ENCODE measurements around the gene VTI1A. TPM values are rescaled to one million over a fixed set of nuclear protein-coding genes. Genes with fewer than 3 reads are reported as not detected.
A peak's percentile ranks its signal among the peaks of the same experiment; 100 is the strongest.

Gene VTI1A
- total and polyA plus RNA-seq, 9 of the 15 experiments (the other 6 are each of a cell fraction or from before 2014, with no cell fraction given), result 9.3 to 21.4 (median 16.0) TPM

- TF ChIP-seq ZNF354B (CRISPR knock-in tag; IDR thresholded peaks at IDR 0.05) (no peak), HOMEZ (CRISPR knock-in tag; IDR thresholded peaks at IDR 0.05) (no peak), E4F1 (CRISPR knock-in tag; IDR thresholded peaks at IDR 0.05; ENCODE audit: borderline replicate concordance) (no peak), LCOR (CRISPR knock-in tag; IDR thresholded peaks at IDR 0.05) (no peak), LARP7 (IDR thresholded peaks at IDR 0.05) (no peak), ZNF780A (CRISPR knock-in tag; IDR thresholded peaks at IDR 0.05) (no peak), CC2D1A (IDR thresholded peaks at IDR 0.05) (0 out of 2 replicates have a peak, but pooled peaks have one; percentile 29), ZBTB8A (IDR thresholded peaks at IDR 0.05; ENCODE audit: partially characterized antibody) (no peak), DDX20 (tag; IDR thresholded peaks at IDR 0.05; ENCODE audit: low read depth) (no peak), CREM (IDR thresholded peaks at IDR 0.05; ENCODE audit: low read depth) (peak; percentile 47; the same call in 1 of the 2 replicates), NCOR1 (IDR thresholded peaks at IDR 0.05) (no peak; the same call in 1 of the 2 replicates), GABPA (tag; conservative IDR thresholded peaks at IDR 0.05; ENCODE audit: low read depth) (peak; percentile 97), HDAC2 (IDR thresholded peaks at IDR 0.05) (peak; percentile 58; the same call in 1 of the 2 replicates), BMI1 (IDR thresholded peaks at IDR 0.05; ENCODE audit: low read length) (no peak), HMG20B (CRISPR knock-in tag; IDR thresholded peaks at IDR 0.05) (no peak), MXI1 (IDR thresholded peaks at IDR 0.05; ENCODE audit: low read depth, low read length) (no peak), RBFOX2 (IDR thresholded peaks at IDR 0.05; ENCODE audit: low read depth, low read length) (peak; percentile 89), ZNF639 (CRISPR knock-in tag; conservative IDR thresholded peaks at IDR 0.05 in 1 of 2, IDR thresholded peaks at IDR 0.05 in 1 of 2) (peak in 1 of 2 experiments; percentile 19; a peak in 1 of 4 replicates), PURB (CRISPR knock-in tag; IDR thresholded peaks at IDR 0.05; ENCODE audit: low read depth) (no peak), SLC30A9 (CRISPR knock-in tag; IDR thresholded peaks at IDR 0.05) (no peak), DNMT1 (IDR thresholded peaks at IDR 0.05) (no peak), SETDB1 (IDR thresholded peaks at IDR 0.05; ENCODE audit: low read length) (no peak), NCOA4 (IDR thresholded peaks at IDR 0.05; ENCODE audit: partially characterized antibody) (no peak), TAL1 (IDR thresholded peaks at IDR 0.05) (no peak; the same call in 1 of the 2 replicates)
Measured at GRCh38 chr10:112446855-112447619, at the start of gene VTI1A, which contains the start of gene ZDHHC6 (continued).

Measured in K562 (cell line).